IMR-90 (cell line): Measurements from ENCODE around the gene SLC23A2. TPM values are rescaled to one million over a fixed set of nuclear protein-coding genes. Genes with fewer than 3 reads are reported as not detected.

ENCODE experiments used
- ATAC-seq: fragments of 200-7000 bp; cut with Tn5 transposase; 2 replicates; pipeline ENCODE4 v1.9.1; 2020; ENCODE audit warnings: low read depth, mild to moderate bottlenecking, moderate library complexity
- BruUV-seq: library from RNA; stranded (reverse); fragments of 400-500 nt; replicated peaks from 2 replicates; lab custom pipeline; 2021; lab: Mats Ljungman, UMichigan
- CTCF ChIA-PET: fragments of 300-600 bp; formaldehyde crosslinking; extraction: SDS; loops from one replicate; lab custom pipeline; 2021; ENCODE audit warnings: antibody characterized with exemption; lab: Yijun Ruan, JAX
- POLR2A ChIA-PET: fragments of 300-600 bp; sonication (Branson Sonifier 250); formaldehyde crosslinking; loops from one replicate; lab custom pipeline; 2022; ENCODE audit warnings: antibody characterized with exemption; ENCODE audit not compliant: unreplicated experiment; lab: Charles Lee
- DNase-seq: peaks from one replicate; pipeline ENCODE4 v3.0.0; 2013
- H2AFZ ChIP-seq: replicated peaks from 2 replicates; pipeline ENCODE3; 2013; ENCODE audit warnings: low read length, mild to moderate bottlenecking; ENCODE audit not compliant: poor library complexity
- H2AK5ac ChIP-seq: 2 replicates; pipeline ENCODE4 v1.6.1; 2013; ENCODE audit warnings: low read depth, low read length, inconsistent platforms
- H2AK9ac ChIP-seq: replicated peaks from 2 replicates; pipeline ENCODE3; 2013; ENCODE audit warnings: mild to moderate bottlenecking, low read depth, low read length, moderate library complexity; ENCODE audit not compliant: poor library complexity
- H2BK120ac ChIP-seq: 2 replicates; pipeline ENCODE4 v1.6.1; 2013; ENCODE audit warnings: low read depth, low read length, inconsistent platforms
- H2BK15ac ChIP-seq: 3 replicates; pipeline ENCODE4 v1.6.1; 2013; ENCODE audit warnings: low read depth, low read length, inconsistent platforms
- H2BK20ac ChIP-seq: 2 replicates; pipeline ENCODE4 v1.6.1; 2013; ENCODE audit warnings: low read depth, mild to moderate bottlenecking, inconsistent platforms, low read length, moderate library complexity
- H2BK5ac ChIP-seq: 2 replicates; pipeline ENCODE4 v1.6.1; 2013; ENCODE audit warnings: mild to moderate bottlenecking, low read depth, low read length, inconsistent platforms; ENCODE audit not compliant: poor library complexity, severe bottlenecking
- H3K14ac ChIP-seq: replicated peaks from 2 replicates; pipeline ENCODE4 v1.6.1; 2013; ENCODE audit warnings: low read depth, low read length, inconsistent platforms
- H3K18ac ChIP-seq: 2 replicates; pipeline ENCODE4 v1.6.1; 2013; ENCODE audit warnings: low read depth, low read length, control low read depth
- H3K23ac ChIP-seq: 2 replicates; pipeline ENCODE4 v1.6.1; 2013; ENCODE audit warnings: low read depth, low read length, inconsistent platforms
- H3K27ac ChIP-seq: 2 replicates; pipeline ENCODE4 v1.5.1; 2013; ENCODE audit warnings: mild to moderate bottlenecking, control low read depth, low read length; ENCODE audit not compliant: insufficient read depth
- H3K27me3 ChIP-seq: 2 replicates; pipeline ENCODE4 v1.6.1; 2013; ENCODE audit warnings: low read length; ENCODE audit not compliant: control insufficient read depth, insufficient read depth
- H3K36me3 ChIP-seq: 2 replicates; pipeline ENCODE4 v1.6.1; 2013; ENCODE audit warnings: low read length, mixed read lengths; ENCODE audit not compliant: control insufficient read depth, insufficient read depth
- H3K4ac ChIP-seq: 2 replicates; pipeline ENCODE4 v1.6.1; 2013; ENCODE audit warnings: low read depth, low read length, inconsistent platforms
- H3K4me1 ChIP-seq: 2 replicates; pipeline ENCODE4 v1.6.1; 2013; ENCODE audit warnings: low read length, mixed read lengths; ENCODE audit not compliant: control insufficient read depth, insufficient read depth
- H3K4me2 ChIP-seq: 2 replicates; pipeline ENCODE4 v1.6.1; 2013; ENCODE audit warnings: low read depth, mild to moderate bottlenecking, control low read depth, low read length, moderate library complexity
- H3K4me3 ChIP-seq: 2 replicates; pipeline ENCODE4 v1.5.1; 2013; ENCODE audit warnings: low read depth, mild to moderate bottlenecking, control low read depth, low read length, moderate library complexity; ENCODE audit not compliant: insufficient read depth
- H3K56ac ChIP-seq: 2 replicates; pipeline ENCODE4 v1.6.1; 2013; ENCODE audit warnings: low read length, inconsistent platforms; ENCODE audit not compliant: insufficient read depth; ENCODE audit errors: extremely low read depth
- H3K79me1 ChIP-seq, 2 experiments: 2 replicates each; pipeline ENCODE4 v1.6.1; 2013; ENCODE audit warnings: low read length in 2 of 2, inconsistent platforms in 1 of 2, low read depth in 1 of 2
- H3K9ac ChIP-seq: 2 replicates; pipeline ENCODE4 v1.6.1; 2013; ENCODE audit warnings: low read depth, low read length, control low read depth
- H3K9me1 ChIP-seq: 2 replicates; pipeline ENCODE4 v1.6.1; 2013; ENCODE audit warnings: low read length, inconsistent platforms; ENCODE audit not compliant: insufficient read depth
- H3K9me3 ChIP-seq: 2 replicates; pipeline ENCODE4 v1.6.1; 2013; ENCODE audit warnings: low read length; ENCODE audit not compliant: control insufficient read depth, insufficient read depth
- H4K20me1 ChIP-seq: 2 replicates; pipeline ENCODE4 v1.6.1; 2013; ENCODE audit warnings: low read length, inconsistent platforms; ENCODE audit not compliant: insufficient read depth
- H4K5ac ChIP-seq: 2 replicates; pipeline ENCODE4 v1.6.1; 2013; ENCODE audit warnings: mild to moderate bottlenecking, low read depth, low read length, control low read depth
- H4K8ac ChIP-seq, 2 experiments: 2 replicates each; pipeline ENCODE4 v1.6.1; 2013; ENCODE audit warnings: low read depth in 2 of 2, low read length in 2 of 2, control low read depth in 1 of 2, inconsistent platforms in 1 of 2
- H4K91ac ChIP-seq: 2 replicates; pipeline ENCODE4 v1.6.1; 2013; ENCODE audit warnings: low read depth, low read length, inconsistent platforms; ENCODE audit not compliant: insufficient read depth
- FOS ChIP-seq: fragments of 150-350 bp; IDR thresholded peaks from 2 replicates; pipeline ENCODE4 v1.6.1; 2016; ENCODE audit warnings: low read depth, low read length
- NFE2L2 ChIP-seq: fragments of 150-350 bp; IDR thresholded peaks from 2 replicates; pipeline ENCODE4 v1.6.1; 2016; ENCODE audit warnings: low read depth, mild to moderate bottlenecking, low read length
- WGBS, 2 experiments: methylation state at CpG; one replicate each; pipeline versions ENCODE4 v1.1.5 to v1.1.7; 2013; ENCODE audit warnings: missing lambda C conversion rate in 2 of 2; ENCODE audit not compliant: insufficient read length in 1 of 2; ENCODE audit errors: extremely low coverage in 2 of 2; 5-methylcytosine and 5-hydroxymethylcytosine counted together
- dilution Hi-C: fragments of 300-500 bp; cut with HindIII; formaldehyde crosslinking; loops from one replicate; pipeline ENCODE4 v1.14.3; 2018; ENCODE audit warnings: low sequenced_read_pairs; ENCODE audit not compliant: unreplicated experiment
- in situ Hi-C: fragments of 300-500 bp; cut with MboI; formaldehyde crosslinking; loops from 3 replicates; pipeline ENCODE4 v1.14.3; 2019; ENCODE audit warnings: low sequenced_read_pairs, inconsistent platforms, mixed read lengths
- intact Hi-C: fragments of 100-400 bp; cut with micrococcal nuclease; formaldehyde crosslinking; loops from 2 replicates; pipeline ENCODE4 v1.10.0; 2022
- polyA plus RNA-seq, 3 experiments: library from polyadenylated mRNA; depleted of rRNA; stranded (reverse); fragments of >200 nt; gene quantifications; 2 replicates each; pipeline ENCODE4 v1.2.3, GENCODE V29; 2012; ENCODE audit warnings: low replicate concordance in 1 of 3
- total RNA-seq: library from RNA; depleted of rRNA; stranded (reverse); fragments of >200 nt; gene quantifications from 2 replicates; pipeline ENCODE4 v1.2.3, GENCODE V29; 2012
- TF ChIP-seq, protein P1 (sequence below): fragments of 150-350 bp; IDR thresholded peaks from 2 replicates; pipeline ENCODE4 v1.6.1; 2017; ENCODE audit warnings: mild to moderate bottlenecking, antibody characterized with exemption, low read length, low read depth

Gene SLC23A2
- total and polyA plus RNA-seq, 2 of the 4 experiments (the other 2 are of a cell fraction), result 10.2 to 14.4 TPM

DNA sequence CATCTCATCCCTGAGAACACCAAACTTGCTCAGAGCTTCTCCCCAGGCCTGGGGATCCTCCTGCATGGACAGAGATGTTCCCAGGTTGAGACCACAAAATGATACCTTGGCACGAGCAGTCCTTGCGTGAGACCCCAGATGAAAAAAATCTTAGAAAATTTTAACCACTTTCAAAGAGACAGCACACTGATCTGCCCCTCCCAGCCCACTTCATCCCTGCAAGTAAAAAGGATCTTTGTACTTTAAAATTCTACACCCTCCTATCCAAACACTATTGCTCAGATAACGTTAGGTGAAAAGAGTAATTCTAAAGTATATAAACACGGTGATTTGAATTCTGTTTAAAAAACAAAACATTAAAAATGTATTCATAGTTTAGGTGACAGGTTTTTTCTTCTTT, 98.5 kb downstream of the SLC23A2 start:
- intact Hi-C loops, result no loop called here
- no peaks in the 10 kb centered on the region for H3K9me3 ChIP-seq
- H3K23ac ChIP-seq, result no peak overlapping the region
- ChIA-PET POLR2A (no interaction called here), CTCF (no interaction called here)
- TF ChIP-seq, protein P1, sequence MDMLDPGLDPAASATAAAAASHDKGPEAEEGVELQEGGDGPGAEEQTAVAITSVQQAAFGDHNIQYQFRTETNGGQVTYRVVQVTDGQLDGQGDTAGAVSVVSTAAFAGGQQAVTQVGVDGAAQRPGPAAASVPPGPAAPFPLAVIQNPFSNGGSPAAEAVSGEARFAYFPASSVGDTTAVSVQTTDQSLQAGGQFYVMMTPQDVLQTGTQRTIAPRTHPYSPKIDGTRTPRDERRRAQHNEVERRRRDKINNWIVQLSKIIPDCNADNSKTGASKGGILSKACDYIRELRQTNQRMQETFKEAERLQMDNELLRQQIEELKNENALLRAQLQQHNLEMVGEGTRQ, result no peak
- no peak for TF ChIP-seq NFE2L2
- no peak for TF ChIP-seq FOS
- no peak overlapping the region for H2AK5ac ChIP-seq
- H2BK120ac ChIP-seq, result no peak overlapping the region
- no peak overlapping the region for H3K9ac ChIP-seq
- H2BK15ac ChIP-seq, result no peak overlapping the region
- no peak overlapping the region for H2AFZ ChIP-seq
- peaks cover 16% of the 10 kb centered on the region for H3K4me1 ChIP-seq
- H4K5ac ChIP-seq, result no peak overlapping the region
- BruUV-seq, result no TSS peak
- dilution Hi-C loops, result no loop called here
- 100% methylated on average over 2 of the region's 4 CpGs; no CpG with 5 or more reads in 1 of the 2 experiments for WGBS, 2 experiments
- no peaks in the 10 kb centered on the region for H3K27me3 ChIP-seq
- H3K27ac ChIP-seq, result no peak overlapping the region
- peaks cover 14% of the 10 kb centered on the region for H3K36me3 ChIP-seq
- H3K9me1 ChIP-seq, result peaks cover 23% of the 10 kb centered on the region
- no peak overlapping the region for H4K8ac ChIP-seq
- no peak overlapping the region for H3K4me2 ChIP-seq
- no peak overlapping the region for H2BK5ac ChIP-seq
- H3K79me1 ChIP-seq, result peaks cover 15 to 30% of the 10 kb centered on the region in 2 experiments
- H3K18ac ChIP-seq, result no peak overlapping the region
- H4K20me1 ChIP-seq, result 0 out of 2 replicates have a peak, but pooled peaks cover 9% of the 10 kb centered on the region
- no peak overlapping the region for H2BK20ac ChIP-seq
- in situ Hi-C loops, result no loop called here
- H2AK9ac ChIP-seq, result no peak overlapping the region
- H4K91ac ChIP-seq, result no peak overlapping the region
- no peak overlapping the region for H3K4ac ChIP-seq
- DNase-seq, result no peak
- no peak overlapping the region for H3K4me3 ChIP-seq
- no peak for ATAC-seq
- H3K56ac ChIP-seq, result no peak overlapping the region
- H3K14ac ChIP-seq, result no peak overlapping the region
